Measurements from ENCODE around the gene SH3PXD2A.

Gene SH3PXD2A

GRCh38 chr10:103573205-103573487 is 282.2 kb downstream of the SH3PXD2A start:
- DNase-seq, result no peak

- no peak for DNase-seq
These were observed 282.8 kb downstream of the SH3PXD2A start for GRCh38 chr10:103572347-103573204.

GRCh38 chr10:103571656-103571975 is 283.8 kb downstream of the SH3PXD2A start:
- no peak for DNase-seq

- no peak for DNase-seq
These were observed 284.3 kb downstream of the SH3PXD2A start for GRCh38 chr10:103570844-103571655.

- DNase-seq, result no peak
These were observed 285.5 kb downstream of the SH3PXD2A start for GRCh38 chr10:103569896-103570295.

- DNase-seq, result no peak
These were observed 286.9 kb downstream of the SH3PXD2A start for GRCh38 chr10:103568505-103568904.

- no peak for DNase-seq
These were observed 288.8 kb downstream of the SH3PXD2A start for GRCh38 chr10:103566536-103566935.

- peak in 1 of 2 donors; percentile 80 for DNase-seq
These were observed 290.4 kb downstream of the SH3PXD2A start for GRCh38 chr10:103564776-103565520.

GRCh38 chr10:103564116-103564501 is 291.3 kb downstream of the SH3PXD2A start:
- peak in 1 of 2 donors; percentile 50 for DNase-seq

- no peak for DNase-seq
These were observed 291.9 kb downstream of the SH3PXD2A start for GRCh38 chr10:103563231-103564115.

GRCh38 chr10:103562383-103562782 is 293.0 kb downstream of the SH3PXD2A start:
- DNase-seq, result no peak

GRCh38 chr10:103560886-103561285 is 294.5 kb downstream of the SH3PXD2A start:
- no peak for DNase-seq

- no peak for DNase-seq
These were observed 295.6 kb downstream of the SH3PXD2A start for GRCh38 chr10:103559776-103560175.

GRCh38 chr10:103558911-103559310 is 296.5 kb downstream of the SH3PXD2A start:
- DNase-seq, result peak in 1 of 2 donors; percentile 15

- no peak for DNase-seq
These were observed 297.9 kb downstream of the SH3PXD2A start for GRCh38 chr10:103557455-103557854.

- no peak for DNase-seq
These were observed 298.9 kb downstream of the SH3PXD2A start for GRCh38 chr10:103556383-103557007.

- DNase-seq, result no peak
These were observed 299.7 kb downstream of the SH3PXD2A start for GRCh38 chr10:103555712-103556111.

- no peak for DNase-seq
These were observed 300.1 kb downstream of the SH3PXD2A start for GRCh38 chr10:103555325-103555649.

- peak; percentile 59 to 60 for DNase-seq
These were observed 300.7 kb downstream of the SH3PXD2A start for GRCh38 chr10:103554488-103555324.

- peak; percentile 63 to 66 for DNase-seq
These were observed 301.5 kb downstream of the SH3PXD2A start for GRCh38 chr10:103553743-103554487.
